MM.1S (cell line): Measurements from ENCODE around the gene RPL38.

Source experiments
- DNase-seq: peaks from one replicate; pipeline ENCODE4 v3.0.0-alpha.2; 2015
- H2AFZ ChIP-seq: fragments of 300-600 bp; sonication (generic); 2 replicates; pipeline ENCODE4 v1.6.0; 2016; ENCODE audit warnings: antibody characterized with exemption, low read length
- H3F3A ChIP-seq: fragments of 300-600 bp; sonication (generic); 2 replicates; pipeline ENCODE4 v1.6.1; 2016; ENCODE audit warnings: mild to moderate bottlenecking, antibody characterized with exemption, low read length, moderate library complexity, mixed read lengths; ENCODE audit not compliant: insufficient read depth
- H3K27ac ChIP-seq: fragments of 300-600 bp; sonication (generic); 2 replicates; pipeline ENCODE4 v1.5.1; 2016; ENCODE audit warnings: mild to moderate bottlenecking, low read length
- H3K27me3 ChIP-seq: fragments of 300-600 bp; sonication (generic); replicated peaks from 2 replicates; pipeline ENCODE4 v1.6.0; 2016; ENCODE audit warnings: low read length; ENCODE audit not compliant: insufficient read depth
- H3K36me3 ChIP-seq: fragments of 300-600 bp; sonication (generic); replicated peaks from 2 replicates; pipeline ENCODE4 v1.6.1; 2016; ENCODE audit warnings: mild to moderate bottlenecking, low read length, mixed read lengths; ENCODE audit not compliant: insufficient read depth
- H3K4me1 ChIP-seq: fragments of 300-600 bp; sonication (generic); 2 replicates; pipeline ENCODE4 v1.6.1; 2016; ENCODE audit warnings: low read length, mixed read lengths
- H3K4me2 ChIP-seq: fragments of 300-600 bp; sonication (generic); 2 replicates; pipeline ENCODE4 v1.6.0; 2016; ENCODE audit warnings: low read depth, low read length
- H3K4me3 ChIP-seq: fragments of 300-600 bp; sonication (generic); 2 replicates; pipeline ENCODE4 v1.5.1; 2016; ENCODE audit warnings: low read length, mixed read lengths
- H3K79me2 ChIP-seq: fragments of 300-600 bp; sonication (generic); 2 replicates; pipeline ENCODE4 v1.6.1; 2016; ENCODE audit warnings: mixed run types, low read length, mixed read lengths
- H3K9ac ChIP-seq: fragments of 300-600 bp; sonication (generic); 2 replicates; pipeline ENCODE4 v1.6.1; 2016; ENCODE audit warnings: low read length, mixed read lengths
- H3K9me2 ChIP-seq: fragments of 300-600 bp; sonication (generic); replicated peaks from 2 replicates; pipeline ENCODE4 v1.6.1; 2016; ENCODE audit warnings: mild to moderate bottlenecking, low read length, mixed read lengths; ENCODE audit not compliant: insufficient read depth
- H3K9me3 ChIP-seq: fragments of 300-600 bp; sonication (generic); replicated peaks from 2 replicates; pipeline ENCODE4 v1.6.1; 2016; ENCODE audit warnings: mild to moderate bottlenecking, low read length, mixed read lengths; ENCODE audit not compliant: insufficient read depth
- H4K20me1 ChIP-seq: fragments of 300-600 bp; sonication (generic); 2 replicates; pipeline ENCODE4 v1.6.1; 2016; ENCODE audit warnings: mild to moderate bottlenecking, low read length, moderate library complexity, mixed read lengths; ENCODE audit not compliant: insufficient read depth
- EZH2 ChIP-seq: fragments of 300-600 bp; sonication (generic); optimal IDR thresholded peaks from 2 replicates; pipeline ENCODE3; 2017; ENCODE audit warnings: low read depth, mild to moderate bottlenecking, antibody characterized with exemption, low read length, mixed read lengths
- EZH2phosphoT487 ChIP-seq: fragments of 300-600 bp; sonication (generic); IDR thresholded peaks from 2 replicates; pipeline ENCODE4 v1.6.1; 2018; ENCODE audit warnings: antibody characterized with exemption, low read length
- TF ChIP-seq, protein P1 (sequence below): fragments of 300-600 bp; sonication (generic); IDR thresholded peaks from 2 replicates; pipeline ENCODE4 v1.5.1; 2016; ENCODE audit warnings: antibody characterized with exemption, low read length, mixed read lengths

Gene RPL38

GRCh38 chr17:74234486-74234885 is 31.0 kb downstream of the RPL38 start:
- Histone ChIP-seq H4K20me1 (no peaks in the 10 kb centered on the region), H3K4me3 (peak overlapping the region; percentile 34; the same call in 1 of the 2 replicates), H2AFZ (no peak overlapping the region), H3K9me3 (no peaks in the 10 kb centered on the region), H3K79me2 (no peaks in the 10 kb centered on the region), H3K4me1 (no peaks in the 10 kb centered on the region), H3K9me2 (no peaks in the 10 kb centered on the region), H3K9ac (no peak overlapping the region), H3F3A (no peaks in the 10 kb centered on the region), H3K27ac (no peak overlapping the region), H3K27me3 (peaks cover 46% of the 10 kb centered on the region), H3K36me3 (no peaks in the 10 kb centered on the region), H3K4me2 (peak overlapping the region; percentile 64)
- DNase-seq: no peak
- TF ChIP-seq EZH2phosphoT487 (no peak), EZH2 (no peak)
- TF ChIP-seq, protein P1, sequence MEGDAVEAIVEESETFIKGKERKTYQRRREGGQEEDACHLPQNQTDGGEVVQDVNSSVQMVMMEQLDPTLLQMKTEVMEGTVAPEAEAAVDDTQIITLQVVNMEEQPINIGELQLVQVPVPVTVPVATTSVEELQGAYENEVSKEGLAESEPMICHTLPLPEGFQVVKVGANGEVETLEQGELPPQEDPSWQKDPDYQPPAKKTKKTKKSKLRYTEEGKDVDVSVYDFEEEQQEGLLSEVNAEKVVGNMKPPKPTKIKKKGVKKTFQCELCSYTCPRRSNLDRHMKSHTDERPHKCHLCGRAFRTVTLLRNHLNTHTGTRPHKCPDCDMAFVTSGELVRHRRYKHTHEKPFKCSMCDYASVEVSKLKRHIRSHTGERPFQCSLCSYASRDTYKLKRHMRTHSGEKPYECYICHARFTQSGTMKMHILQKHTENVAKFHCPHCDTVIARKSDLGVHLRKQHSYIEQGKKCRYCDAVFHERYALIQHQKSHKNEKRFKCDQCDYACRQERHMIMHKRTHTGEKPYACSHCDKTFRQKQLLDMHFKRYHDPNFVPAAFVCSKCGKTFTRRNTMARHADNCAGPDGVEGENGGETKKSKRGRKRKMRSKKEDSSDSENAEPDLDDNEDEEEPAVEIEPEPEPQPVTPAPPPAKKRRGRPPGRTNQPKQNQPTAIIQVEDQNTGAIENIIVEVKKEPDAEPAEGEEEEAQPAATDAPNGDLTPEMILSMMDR: no peak

GRCh38 chr17:74235040-74235581 is 31.6 kb downstream of the RPL38 start:
- Histone ChIP-seq H3K4me3 (peak overlapping the region; percentile 34), H3K79me2 (no peaks in the 10 kb centered on the region), H4K20me1 (no peaks in the 10 kb centered on the region), H3K9me3 (no peaks in the 10 kb centered on the region), H3K27ac (no peak overlapping the region), H3K4me1 (no peaks in the 10 kb centered on the region), H3K36me3 (no peaks in the 10 kb centered on the region), H2AFZ (peak overlapping the region; percentile 51; the same call in 1 of the 2 replicates), H3K27me3 (peaks cover 51% of the 10 kb centered on the region), H3K9ac (no peak overlapping the region; the same call in 1 of the 2 replicates), H3K9me2 (no peaks in the 10 kb centered on the region), H3F3A (no peaks in the 10 kb centered on the region), H3K4me2 (peak overlapping the region; percentile 64)
- TF ChIP-seq EZH2: no peak
- TF ChIP-seq EZH2phosphoT487: no peak
- TF ChIP-seq, protein P1: no peak
- DNase-seq: peak; percentile 33

GRCh38 chr17:74235911-74236371 is 32.5 kb downstream of the RPL38 start:
- Histone ChIP-seq H3K9me3 (no peaks in the 10 kb centered on the region), H2AFZ (no peak overlapping the region), H3K4me3 (no peak overlapping the region), H3K9me2 (no peaks in the 10 kb centered on the region), H3K4me2 (no peak overlapping the region), H4K20me1 (no peaks in the 10 kb centered on the region), H3K27ac (no peak overlapping the region), H3K27me3 (peaks cover 53% of the 10 kb centered on the region), H3K9ac (no peak overlapping the region), H3F3A (no peaks in the 10 kb centered on the region), H3K79me2 (no peaks in the 10 kb centered on the region), H3K4me1 (no peaks in the 10 kb centered on the region), H3K36me3 (no peaks in the 10 kb centered on the region)
- no peak for DNase-seq
- no peak for TF ChIP-seq EZH2
- TF ChIP-seq, protein P1: no peak
- TF ChIP-seq EZH2phosphoT487: no peak
